OCI-LY7 (cell line): ENCODE results near the gene PRRX1. TPM values are rescaled to one million over a fixed set of nuclear protein-coding genes. Genes with fewer than 3 reads are reported as not detected.

Experiments
- BruUV-seq: library from RNA; stranded (reverse); fragments of 400-500 nt; replicated peaks from 2 replicates; lab custom pipeline; 2021; lab: Mats Ljungman, UMichigan
- CTCF ChIA-PET: fragments of 300-600 bp; sonication (Branson Sonifier 250); formaldehyde crosslinking; loops from one replicate; lab custom pipeline; 2022; ENCODE audit warnings: antibody characterized with exemption; ENCODE audit not compliant: unreplicated experiment; lab: Charles Lee
- POLR2A ChIA-PET: fragments of 300-600 bp; sonication (Branson Sonifier 250); formaldehyde crosslinking; loops from one replicate; lab custom pipeline; 2022; ENCODE audit warnings: antibody characterized with exemption; lab: Charles Lee
- DNase-seq: peaks from one replicate; pipeline ENCODE4 v3.0.0-alpha.2; 2015; ENCODE audit warnings: low spot score
- H2AFZ ChIP-seq: fragments of 200-600 bp; sonication (generic), shearing (Covaris generic); 2 replicates; pipeline ENCODE4 v1.6.1; 2014; ENCODE audit warnings: mild to moderate bottlenecking, antibody characterized with exemption, low read length, moderate library complexity
- H3K27ac ChIP-seq: fragments of 200-600 bp; sonication (generic); 2 replicates; pipeline ENCODE4 v1.5.1; 2014; ENCODE audit warnings: mixed run types, low read depth, mild to moderate bottlenecking, moderate library complexity, low read length, inconsistent platforms; ENCODE audit not compliant: poor library complexity, severe bottlenecking
- H3K36me3 ChIP-seq: fragments of 200-600 bp; sonication (generic); 2 replicates; pipeline ENCODE4 v1.6.1; 2014; ENCODE audit warnings: mild to moderate bottlenecking, antibody characterized with exemption, low read length, moderate library complexity, mixed read lengths; ENCODE audit not compliant: insufficient read depth
- H3K4me1 ChIP-seq: fragments of 200-600 bp; sonication (generic); 2 replicates; pipeline ENCODE4 v1.5.1; 2014; ENCODE audit warnings: mild to moderate bottlenecking, low read length; ENCODE audit not compliant: insufficient read depth, poor library complexity, severe bottlenecking
- H3K4me2 ChIP-seq: fragments of 200-600 bp; sonication (generic); 2 replicates; pipeline ENCODE4 v1.6.1; 2014; ENCODE audit warnings: mild to moderate bottlenecking, low read length
- H3K4me3 ChIP-seq: fragments of 200-600 bp; sonication (generic); 2 replicates; pipeline ENCODE4 v1.5.1; 2014; ENCODE audit warnings: mild to moderate bottlenecking, low read depth, low read length; ENCODE audit not compliant: poor library complexity, severe bottlenecking
- H3K79me2 ChIP-seq: fragments of 200-600 bp; sonication (generic); 2 replicates; pipeline ENCODE4 v1.6.1; 2016; ENCODE audit warnings: low read depth, mild to moderate bottlenecking, low read length, moderate library complexity, mixed read lengths; ENCODE audit not compliant: insufficient read depth
- H3K9me2 ChIP-seq: fragments of 200-600 bp; sonication (generic); 2 replicates; pipeline ENCODE4 v1.6.1; 2016; ENCODE audit warnings: mild to moderate bottlenecking, low read length, mixed read lengths; ENCODE audit not compliant: insufficient read depth
- H3K9me3 ChIP-seq: fragments of 200-600 bp; sonication (generic); 2 replicates; pipeline ENCODE4 v1.6.1; 2014; ENCODE audit warnings: mild to moderate bottlenecking, mixed run types, low read length, mixed read lengths
- H4K20me1 ChIP-seq: fragments of 200-600 bp; sonication (generic); 2 replicates; pipeline ENCODE4 v1.6.1; 2014; ENCODE audit warnings: mild to moderate bottlenecking, antibody characterized with exemption, low read length, moderate library complexity, mixed read lengths; ENCODE audit not compliant: insufficient read depth
- CTCF ChIP-seq: fragments of 200-600 bp; sonication (generic); conservative IDR thresholded peaks from 2 replicates; pipeline ENCODE4 v1.5.1; 2014; ENCODE audit warnings: mild to moderate bottlenecking, antibody characterized with exemption, low read length, moderate library complexity, mixed read lengths
- EZH2phosphoT487 ChIP-seq: fragments of 200-600 bp; sonication (generic); IDR thresholded peaks from 2 replicates; pipeline ENCODE4 v1.6.1; 2018; ENCODE audit warnings: low read depth, borderline replicate concordance, mild to moderate bottlenecking, mixed run types, antibody characterized with exemption, low read length, moderate library complexity, mixed read lengths
- intact Hi-C: fragments of 100-400 bp; cut with micrococcal nuclease; formaldehyde crosslinking; loops from one replicate; pipeline ENCODE4 v1.10.0; 2022; ENCODE audit not compliant: unreplicated experiment
- total RNA-seq, 2 experiments: library from RNA; depleted of rRNA in 1 of 2; stranded (reverse); fragments of >200 nt in 1 of 2; shearing (Covaris generic) in 1 of 2; gene quantifications; 2 replicates each; pipeline ENCODE4 v1.2.3, GENCODE V29; 2014 to 2022

The PRRX1 gene
- total RNA-seq, 2 experiments from 2014 or later = not detected

GRCh38 chr1:170765712-170766330 lies 101.9 kb downstream of the PRRX1 start:
- intact Hi-C loops = no loop called here

GRCh38 chr1:170768929-170769328 lies 105.0 kb downstream of the PRRX1 start:
- H3K9me3 ChIP-seq = no peaks in the 10 kb centered on the region
- H4K20me1 ChIP-seq = no peaks in the 10 kb centered on the region
- intact Hi-C loops = no loop called here
- H3K4me2 ChIP-seq = no peak overlapping the region
- BruUV-seq = no TSS peak
- no peak for TF ChIP-seq CTCF
- TF ChIP-seq EZH2phosphoT487 = no peak
- POLR2A ChIA-PET = no interaction called here
- H3K27ac ChIP-seq = no peak overlapping the region
- CTCF ChIA-PET = no interaction called here
- no peaks in the 10 kb centered on the region for H3K4me1 ChIP-seq
- H3K4me3 ChIP-seq = no peak overlapping the region
- no peaks in the 10 kb centered on the region for H3K9me2 ChIP-seq
- H3K79me2 ChIP-seq = no peaks in the 10 kb centered on the region
- no peak for DNase-seq
- H2AFZ ChIP-seq = no peak overlapping the region
- no peaks in the 10 kb centered on the region for H3K36me3 ChIP-seq

More at GRCh38 chr1:170765712-170766330, 101.9 kb downstream of the PRRX1 start:
- Histone ChIP-seq H2AFZ (no peak overlapping the region), H3K27ac (no peak overlapping the region), H3K9me2 (no peaks in the 10 kb centered on the region), H3K4me3 (no peak overlapping the region), H4K20me1 (no peaks in the 10 kb centered on the region), H3K36me3 (no peaks in the 10 kb centered on the region), H3K4me1 (no peaks in the 10 kb centered on the region), H3K9me3 (no peaks in the 10 kb centered on the region), H3K4me2 (no peak overlapping the region), H3K79me2 (no peaks in the 10 kb centered on the region)
- CTCF ChIA-PET = no interaction called here
- no TSS peak for BruUV-seq
- no peak for DNase-seq
- TF ChIP-seq CTCF = peak; percentile 53; the same call in 1 of the 2 replicates
- TF ChIP-seq EZH2phosphoT487 = no peak
- POLR2A ChIA-PET = no interaction called here

GRCh38 chr1:170769691-170770090 lies 105.8 kb downstream of the PRRX1 start:
- intact Hi-C loops = no loop called here
- TF ChIP-seq CTCF = no peak
- no peaks in the 10 kb centered on the region for H3K36me3 ChIP-seq
- H3K4me1 ChIP-seq = no peaks in the 10 kb centered on the region
- no peak overlapping the region for H3K4me2 ChIP-seq
- no peaks in the 10 kb centered on the region for H3K9me2 ChIP-seq
- ChIA-PET POLR2A (no interaction called here), CTCF (no interaction called here)
- H2AFZ ChIP-seq = no peak overlapping the region
- no peak overlapping the region for H3K4me3 ChIP-seq
- H3K79me2 ChIP-seq = no peaks in the 10 kb centered on the region
- no peaks in the 10 kb centered on the region for H4K20me1 ChIP-seq
- no peak overlapping the region for H3K27ac ChIP-seq
- no peak for DNase-seq
- BruUV-seq = no TSS peak
- no peaks in the 10 kb centered on the region for H3K9me3 ChIP-seq
